UCSD-AML1 (cell line): ENCODE results near the gene DCLRE1A.

Source experiments
- DNase-seq: peaks from one replicate; lab custom pipeline; 2025; ENCODE audit not compliant: unreplicated experiment; lab: John Stamatoyannopoulos, UW

The DCLRE1A gene

GRCh38 chr10:113791691-113792090 lies 62.2 kb downstream of the DCLRE1A start:
- no peak for DNase-seq

GRCh38 chr10:113788604-113789083 lies 65.2 kb downstream of the DCLRE1A start:
- DNase-seq, result no peak
